K562 (cell line): ENCODE measurements around the gene HDLBP. TPM values are rescaled to one million over a fixed set of nuclear protein-coding genes. Genes with fewer than 3 reads are reported as not detected.

ENCODE experiments used
- AFF1 ChIP-seq, 2 experiments: fragments of 450-650 bp; IDR thresholded peaks; 2 replicates each; pipeline ENCODE4 v1.6.1; 2018; ENCODE audit warnings: mild to moderate bottlenecking in 2 of 2, low read depth in 1 of 2; ENCODE audit not compliant: partially characterized antibody in 2 of 2
- CBX8 ChIP-seq: fragments of 200-600 bp; sonication (generic); IDR thresholded peaks from 2 replicates; pipeline ENCODE4 v1.6.1; 2012; ENCODE audit warnings: borderline replicate concordance, mixed run types, low read depth, mild to moderate bottlenecking, moderate library complexity, mixed read lengths, low read length, control low read depth, inconsistent platforms; ENCODE audit not compliant: poor library complexity, severe bottlenecking; ENCODE audit errors: extremely low read depth
- DEAF1 ChIP-seq: fragments of 450-650 bp; formaldehyde crosslinking; IDR thresholded peaks from 2 replicates; pipeline ENCODE4 v1.4.0; 2020; ENCODE audit warnings: mild to moderate bottlenecking, moderate library complexity
- DIDO1 ChIP-seq: fragments of 450-650 bp; IDR thresholded peaks from 2 replicates; pipeline ENCODE4 v1.6.1; 2016; ENCODE audit warnings: low read depth, missing biosample characterization, missing genetic modification characterization
- HDAC1 ChIP-seq, 2 experiments: fragments of 450-650 bp; IDR thresholded peaks; 2 replicates each; pipeline ENCODE4 v1.6.1; 2016 to 2017; ENCODE audit warnings: inconsistent platforms in 1 of 2, mild to moderate bottlenecking in 1 of 2, moderate library complexity in 1 of 2
- HNRNPUL1 ChIP-seq: fragments of 200-400 bp; formaldehyde crosslinking; IDR thresholded peaks from 2 replicates; pipeline ENCODE4 v1.6.1; 2017; ENCODE audit warnings: low read length
- PBX2 ChIP-seq, 2 experiments: IDR thresholded peaks in 1 of 2; conservative IDR thresholded peaks in 1 of 2; 2 replicates each; pipeline ENCODE4 v1.6.1; 2016; ENCODE audit warnings: low read depth in 2 of 2, mild to moderate bottlenecking in 1 of 2, missing compliant biosample characterization in 1 of 2, missing genetic modification characterization in 1 of 2, moderate library complexity in 1 of 2
- PHF8 ChIP-seq: fragments of 200-600 bp; sonication (generic); IDR thresholded peaks from 2 replicates; pipeline ENCODE4 v1.6.1; 2012; ENCODE audit warnings: mixed run types, mild to moderate bottlenecking, inconsistent platforms, low read length, moderate library complexity, borderline replicate concordance
- PTRF ChIP-seq: fragments of 450-650 bp; IDR thresholded peaks from 2 replicates; pipeline ENCODE4 v1.6.1; 2016; ENCODE audit warnings: mild to moderate bottlenecking, missing genetic modification characterization, missing compliant biosample characterization
- RFX1 ChIP-seq: fragments of 450-650 bp; IDR thresholded peaks from 2 replicates; pipeline ENCODE4 v1.6.1; 2016; ENCODE audit warnings: mild to moderate bottlenecking, moderate library complexity
- SMAD3 ChIP-seq: fragments of 450-650 bp; formaldehyde crosslinking; conservative IDR thresholded peaks from 2 replicates; pipeline ENCODE4 v1.4.0; 2020; ENCODE audit warnings: mild to moderate bottlenecking
- TCF15 ChIP-seq: fragments of 250-450 bp; sonication (Bioruptor Pico); IDR thresholded peaks from 2 replicates; pipeline ENCODE4 v1.8.0; 2022; ENCODE audit warnings: moderate library complexity, mild to moderate bottlenecking, inconsistent platforms
- TOE1 ChIP-seq, 2 experiments: fragments of 450-650 bp in 1 of 2; sonication (generic) in 1 of 2; formaldehyde crosslinking in 1 of 2; IDR thresholded peaks; 2 replicates each; pipeline versions ENCODE4 v1.7.1 to v1.8.0; 2016 to 2022; ENCODE audit warnings: borderline replicate concordance in 2 of 2, mild to moderate bottlenecking in 2 of 2, antibody characterized with exemption in 1 of 2, inconsistent platforms in 1 of 2, low read depth in 1 of 2, missing genetic modification reagents in 1 of 2, moderate library complexity in 1 of 2
- ZBTB1 ChIP-seq: sonication (generic); formaldehyde crosslinking; IDR thresholded peaks from 2 replicates; pipeline ENCODE4 v1.8.1; 2023; ENCODE audit warnings: missing genetic modification reagents, low read depth, mild to moderate bottlenecking, borderline replicate concordance
- ZNF551 ChIP-seq: fragments of 250-450 bp; sonication (Bioruptor Pico); IDR thresholded peaks from 2 replicates; pipeline ENCODE4 v1.5.0; 2021; ENCODE audit warnings: mild to moderate bottlenecking, moderate library complexity
- polyA plus RNA-seq, 8 experiments: library from polyadenylated mRNA; depleted of rRNA in 4 of 8; stranded (reverse) in 5 of 8; unstranded in 3 of 8; fragments of >200 nt; fragmentation: Nextera tagmentation in 2 of 8; fragmentation: Illumina TruSeq in 1 of 8; extraction: Ambion mirVana in 2 of 8; extraction: Trizol in 1 of 8; gene quantifications; 2 replicates each; pipeline versions ENCODE4 v1.2.1 to v1.2.3, GENCODE V29; 2011 to 2014; ENCODE audit warnings: inconsistent platforms in 1 of 8, missing spikeins in 1 of 8
- total RNA-seq, 7 experiments: library from RNA; depleted of rRNA in 6 of 7; stranded (reverse); fragments of >200 nt in 6 of 7; fragmentation: Illumina TruSeq in 2 of 7; extraction: Trizol in 2 of 7; gene quantifications; 2 replicates each; pipeline versions ENCODE4 v1.2.1 to v1.2.3, GENCODE V29; 2011 to 2021; ENCODE audit warnings: low replicate concordance in 1 of 7

The HDLBP gene
- total and polyA plus RNA-seq, 9 of the 15 experiments (the other 6 are each of a cell fraction or from before 2014, with no cell fraction given): 24.4 to 378 (median 146) TPM

GRCh38 chr2:241354668-241355658 is 39.5 kb upstream of the HDLBP start (continued):
- TF ChIP-seq PBX2 (CRISPR knock-in tag; IDR thresholded peaks at IDR 0.05; ENCODE audit: low read depth): no peak
- TF ChIP-seq PBX2 (tag; conservative IDR thresholded peaks at IDR 0.05; ENCODE audit: low read depth): no peak
- TF ChIP-seq RFX1: no peak
- no peak for TF ChIP-seq SMAD3 (CRISPR knock-in tag)
- no peak for TF ChIP-seq ZBTB1 (CRISPR knock-in tag)
- no peak for TF ChIP-seq PTRF
- TF ChIP-seq CBX8: no peak
- TF ChIP-seq DEAF1 (CRISPR knock-in tag): no peak
- TF ChIP-seq AFF1 (IDR thresholded peaks at IDR 0.05; ENCODE audit: low read depth in 1 of 2, partially characterized antibody in 2 of 2): no peak
- 0 out of 4 replicates have a peak, but pooled peaks of 1 of the 2 experiments have one; percentile 25 for TF ChIP-seq HDAC1 (IDR thresholded peaks at IDR 0.05)
- TF ChIP-seq TOE1 (IDR thresholded peaks at IDR 0.05; ENCODE audit: borderline replicate concordance): no peak
- no peak for TF ChIP-seq TOE1 (CRISPR knock-in tag; IDR thresholded peaks at IDR 0.05; ENCODE audit: borderline replicate concordance, low read depth)
- no peak for TF ChIP-seq DIDO1 (tag)
- TF ChIP-seq PHF8: peak; percentile 23; the same call in 1 of the 2 replicates
- no peak for TF ChIP-seq TCF15 (CRISPR knock-in tag)
- TF ChIP-seq HNRNPUL1: no peak
- no peak for TF ChIP-seq ZNF551 (CRISPR knock-in tag)
